NCI-H1048 (cell line): Measurements from ENCODE around the gene ISCU.

ENCODE experiments used
- DNase-seq: peaks from one replicate; lab custom pipeline; 2025; lab: John Stamatoyannopoulos, UW

Gene ISCU

DNA sequence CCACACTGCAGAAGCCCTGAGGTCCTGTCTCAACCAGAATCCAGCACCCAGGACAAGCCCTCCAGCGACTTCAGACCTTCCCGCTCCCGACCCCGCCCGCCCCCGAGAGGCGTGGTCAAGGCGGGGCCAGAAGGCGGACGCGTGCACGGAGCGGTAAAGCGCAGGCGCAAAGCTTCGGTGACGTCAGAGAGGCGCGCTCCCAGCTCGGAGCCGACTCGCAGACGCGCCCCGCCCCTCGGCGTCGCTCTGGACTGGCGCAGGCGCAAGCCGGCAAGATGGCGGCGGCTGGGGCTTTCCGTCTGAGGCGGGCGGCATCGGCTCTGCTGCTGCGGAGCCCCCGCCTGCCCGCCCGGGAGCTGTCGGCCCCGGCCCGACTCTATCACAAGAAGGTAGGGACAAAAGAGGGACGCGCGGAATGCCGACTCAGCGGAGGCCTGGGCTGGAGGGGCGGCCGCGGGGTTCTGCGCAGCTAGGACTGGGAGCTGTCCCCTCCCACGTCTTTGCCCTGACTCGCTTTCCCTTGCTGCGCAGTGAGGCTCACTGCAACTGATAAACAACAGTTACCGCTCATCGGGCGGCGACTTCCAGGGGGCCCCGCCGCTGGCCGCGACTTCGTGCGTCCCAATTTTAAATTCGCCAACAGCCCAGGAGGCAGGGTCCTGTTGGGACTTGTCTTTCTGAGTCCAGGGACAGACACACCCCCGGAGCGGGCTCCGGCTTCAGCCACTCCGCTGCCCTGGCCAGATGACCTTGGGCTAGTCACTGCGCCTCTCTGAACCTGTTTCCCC, at the start of gene ISCU:
Gene ISCU, plus strand, starts transcription at position 249 of the 788 bp plus-strand sequence. Its CDS starts 27 bp downstream, at position 276.
- DNase-seq = peak; percentile 90

DNA sequence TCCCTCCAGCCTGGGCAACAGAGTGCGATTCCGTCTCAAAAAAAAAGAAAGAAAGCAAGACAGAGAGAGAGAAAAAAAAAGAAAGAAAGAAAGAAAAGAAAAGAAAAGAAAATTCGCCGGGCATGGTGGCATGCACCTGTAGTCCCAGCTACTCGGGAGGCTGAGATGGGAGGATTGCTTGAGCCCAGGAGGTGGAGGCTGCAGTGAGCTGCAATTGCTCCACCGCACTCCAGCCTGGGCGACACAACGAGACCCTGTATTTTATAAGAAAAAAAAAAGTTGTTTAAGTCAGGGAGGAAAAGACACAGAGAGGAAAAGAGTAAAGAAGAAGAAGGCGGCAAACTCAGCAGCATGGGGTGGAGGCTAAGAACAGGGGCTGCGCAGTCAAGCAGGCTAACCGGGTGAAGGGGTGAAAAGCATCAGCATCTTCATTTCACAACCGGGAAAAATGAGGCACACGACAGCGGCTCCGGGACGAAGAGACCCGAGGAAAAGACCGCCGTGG, 47.9 kb upstream of the ISCU start:
- no peak for DNase-seq

DNA sequence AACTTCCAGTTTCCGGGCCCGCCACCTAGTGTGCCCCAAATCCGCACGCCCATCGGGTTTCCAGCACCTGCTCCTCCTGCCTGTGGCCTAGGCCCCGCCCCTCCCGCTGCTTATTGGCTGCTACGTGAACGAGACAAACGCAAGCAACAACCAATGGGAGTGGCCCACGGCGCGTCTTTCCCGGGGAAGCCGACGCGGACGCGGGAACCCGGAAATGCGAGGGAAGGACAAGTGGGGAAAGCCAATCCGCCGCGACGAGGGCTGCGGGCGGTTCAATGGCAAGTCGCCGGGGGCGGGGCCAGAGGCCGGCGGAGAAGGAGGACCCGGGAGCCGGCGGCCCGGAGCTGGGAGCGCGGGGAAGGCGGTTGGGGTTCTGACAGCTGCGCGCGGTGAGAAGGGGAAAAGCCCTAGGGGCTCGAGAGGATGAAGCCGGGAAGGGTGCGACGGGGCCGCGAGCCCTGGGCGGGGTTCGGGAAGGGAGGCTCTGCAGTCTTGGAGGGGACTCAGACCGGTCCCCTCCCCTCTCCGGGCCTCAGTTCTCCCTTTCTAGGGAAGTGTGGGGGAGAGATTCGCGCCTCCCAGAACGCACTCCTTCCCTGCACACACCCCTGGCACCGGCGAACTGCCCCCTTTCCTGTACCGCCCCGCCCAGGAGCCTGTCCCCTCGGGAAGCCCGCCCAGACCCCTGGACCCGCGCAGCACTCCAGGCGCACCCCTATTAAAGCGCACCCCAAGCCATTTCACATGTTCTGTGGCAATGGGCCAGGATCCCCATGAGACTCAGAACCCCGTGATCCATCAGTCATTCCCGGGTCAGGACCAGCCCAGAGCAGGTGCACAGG, 47.2 kb upstream of the ISCU start, which contains the start of gene FICD:
Gene FICD, plus strand, starts transcription at position 305 of the 842 bp plus-strand sequence. CDS start 1,696 bp downstream, outside the sequence.
- DNase-seq = peak; percentile 97

DNA sequence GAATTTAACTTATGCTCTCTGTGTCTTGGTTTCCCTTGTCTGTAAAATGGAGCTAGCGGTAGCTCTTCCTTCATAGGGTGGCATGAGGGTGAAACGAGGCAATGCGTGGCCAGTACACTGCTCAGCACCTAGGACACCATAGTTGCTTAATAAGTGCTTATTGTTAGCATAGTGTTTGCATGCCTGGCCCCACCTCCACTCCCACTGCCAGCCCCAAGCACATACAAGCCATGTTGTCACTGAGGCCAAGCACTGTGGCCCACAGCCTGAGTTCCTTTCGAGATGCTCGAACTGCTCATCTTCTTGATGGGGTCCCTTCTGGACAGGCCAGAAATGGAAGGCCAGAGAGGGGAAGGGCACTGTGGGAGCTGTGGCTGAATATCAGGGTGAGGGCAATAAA, 46.5 kb upstream of the ISCU start:
- DNase-seq = no peak

DNA sequence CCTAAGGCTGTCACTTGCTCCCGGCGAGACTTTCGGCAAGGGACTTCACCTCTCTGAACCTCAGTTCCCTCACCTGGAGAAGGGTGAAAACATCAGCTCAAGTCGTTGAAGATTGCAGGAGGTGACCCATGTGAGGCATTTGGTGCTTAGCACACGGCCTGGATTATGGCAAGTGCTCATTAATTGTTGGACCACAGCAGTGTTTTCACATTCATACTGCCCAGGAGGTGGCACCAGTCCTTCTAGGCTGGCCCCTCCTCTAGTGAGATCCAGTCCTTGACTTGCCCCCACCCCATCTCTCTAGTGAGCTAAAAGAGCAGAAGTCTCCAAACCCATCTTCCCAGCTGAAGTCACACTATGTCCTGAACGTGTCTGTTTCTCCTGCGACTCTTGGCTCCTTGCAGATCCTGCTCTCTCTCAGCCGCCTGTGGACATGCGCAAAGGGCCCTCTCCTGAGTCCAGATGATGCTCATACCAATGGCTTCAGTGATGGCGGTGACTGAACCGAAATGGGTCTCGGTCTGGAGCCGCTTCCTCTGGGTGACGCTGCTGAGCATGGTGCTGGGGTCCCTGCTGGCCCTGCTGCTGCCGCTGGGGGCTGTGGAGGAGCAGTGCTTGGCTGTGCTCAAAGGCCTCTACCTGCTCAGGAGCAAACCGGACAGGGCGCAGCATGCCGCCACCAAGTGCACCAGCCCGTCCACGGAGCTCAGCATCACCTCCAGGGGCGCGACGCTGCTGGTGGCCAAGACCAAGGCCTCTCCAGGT, 45.7 kb upstream of the ISCU start:
- no peak for DNase-seq

DNA sequence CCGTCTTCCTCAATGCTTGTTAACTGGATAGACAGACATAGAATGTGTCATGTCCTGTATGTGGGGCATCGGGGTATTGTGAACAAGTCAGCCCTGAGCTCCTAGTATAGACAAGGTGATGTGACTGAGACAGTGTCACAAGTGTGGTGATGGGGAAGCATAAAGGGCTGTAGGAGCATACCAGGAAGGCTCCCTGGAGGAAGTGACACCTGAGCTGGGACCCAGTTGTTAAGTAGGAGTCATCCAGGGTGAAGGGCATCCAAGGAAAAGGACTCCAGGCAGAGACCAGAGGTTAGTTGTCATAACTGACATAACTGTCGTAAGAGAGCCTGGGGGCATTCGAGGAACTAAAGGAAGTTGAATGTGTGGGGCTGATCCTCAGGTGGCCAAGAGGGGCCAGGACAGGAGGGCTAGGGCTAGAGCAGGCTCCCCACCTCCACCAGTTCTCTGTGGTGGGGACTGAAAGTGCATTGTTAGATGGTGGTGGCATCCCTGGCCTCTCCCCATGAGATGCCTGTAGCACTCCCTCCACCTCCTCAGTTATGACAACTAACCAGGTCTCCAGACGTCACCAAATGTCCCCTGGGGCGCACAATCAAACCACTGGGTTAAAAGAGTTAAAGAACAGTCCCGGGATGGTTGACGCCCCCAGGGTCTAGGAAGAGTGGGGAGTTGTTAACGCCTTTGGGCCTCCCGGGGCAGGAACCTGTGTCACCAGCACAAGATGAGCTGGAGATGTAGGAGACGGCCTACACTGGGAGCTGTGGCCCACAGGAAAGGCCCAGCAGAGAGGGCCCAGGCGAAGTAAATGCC, 44.9 kb upstream of the ISCU start:
- DNase-seq = no peak

DNA sequence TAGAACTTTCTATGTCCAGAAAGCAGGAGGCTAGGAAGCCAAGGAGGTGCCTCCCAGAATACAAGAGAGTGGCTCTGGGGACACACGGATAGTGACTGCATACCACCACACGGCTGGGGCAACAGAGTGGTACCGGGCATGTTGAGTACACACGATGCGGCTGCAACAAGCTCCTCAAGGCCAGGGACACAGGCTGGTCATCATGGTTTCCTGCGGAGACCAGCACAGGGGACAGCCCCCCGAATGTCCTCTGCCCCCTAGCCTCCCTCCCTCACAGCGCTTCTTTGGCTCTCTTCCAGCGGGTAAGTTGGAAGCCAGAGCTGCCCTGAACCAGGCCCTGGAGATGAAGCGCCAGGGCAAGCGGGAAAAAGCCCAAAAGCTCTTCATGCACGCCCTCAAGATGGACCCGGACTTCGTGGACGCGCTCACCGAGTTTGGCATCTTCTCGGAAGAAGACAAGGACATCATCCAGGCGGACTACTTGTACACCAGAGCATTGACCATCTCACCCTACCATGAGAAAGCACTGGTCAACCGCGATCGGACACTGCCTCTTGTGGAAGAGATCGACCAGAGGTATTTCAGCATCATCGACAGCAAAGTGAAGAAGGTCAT, 44.2 kb upstream of the ISCU start:
- no peak for DNase-seq

DNA sequence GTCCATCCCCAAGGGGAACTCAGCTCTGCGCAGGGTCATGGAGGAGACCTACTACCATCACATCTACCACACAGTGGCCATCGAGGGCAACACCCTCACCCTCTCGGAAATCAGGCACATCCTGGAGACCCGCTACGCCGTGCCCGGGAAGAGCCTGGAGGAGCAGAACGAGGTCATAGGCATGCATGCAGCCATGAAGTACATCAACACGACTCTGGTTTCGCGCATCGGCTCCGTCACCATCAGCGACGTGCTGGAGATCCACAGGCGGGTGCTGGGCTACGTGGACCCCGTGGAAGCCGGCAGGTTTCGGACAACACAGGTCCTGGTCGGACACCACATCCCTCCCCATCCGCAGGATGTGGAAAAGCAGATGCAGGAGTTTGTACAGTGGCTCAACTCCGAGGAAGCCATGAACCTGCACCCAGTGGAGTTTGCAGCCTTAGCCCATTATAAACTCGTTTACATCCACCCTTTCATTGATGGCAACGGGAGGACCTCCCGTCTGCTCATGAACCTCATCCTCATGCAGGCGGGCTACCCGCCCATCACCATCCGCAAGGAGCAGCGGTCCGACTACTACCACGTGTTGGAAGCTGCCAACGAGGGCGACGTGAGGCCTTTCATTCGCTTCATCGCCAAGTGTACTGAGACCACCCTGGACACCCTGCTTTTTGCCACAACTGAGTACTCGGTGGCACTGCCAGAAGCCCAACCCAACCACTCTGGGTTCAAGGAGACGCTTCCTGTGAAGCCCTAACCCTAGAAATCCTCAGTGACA, 43.5 kb upstream of the ISCU start:
- DNase-seq = no peak

DNA sequence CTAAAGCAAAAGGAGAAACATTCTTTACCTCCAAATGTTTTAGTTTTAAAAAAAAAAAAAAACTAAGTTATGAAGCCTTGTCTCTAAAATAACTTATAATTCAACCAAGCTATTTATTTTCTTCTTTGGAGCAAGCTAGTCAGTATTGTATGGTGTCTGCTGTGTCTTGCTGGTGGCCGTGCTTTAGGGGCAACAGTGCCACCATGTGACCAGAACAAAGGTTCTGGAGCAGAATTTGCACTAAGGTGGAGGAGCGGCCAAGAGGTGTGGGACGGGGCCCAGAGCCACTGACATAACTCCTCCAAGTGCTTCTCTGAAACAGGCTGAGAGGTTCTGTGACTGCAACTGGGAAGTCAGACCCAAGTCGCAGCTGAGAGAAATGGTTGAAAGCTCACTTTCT, 42.8 kb upstream of the ISCU start:
- DNase-seq = no peak

DNA sequence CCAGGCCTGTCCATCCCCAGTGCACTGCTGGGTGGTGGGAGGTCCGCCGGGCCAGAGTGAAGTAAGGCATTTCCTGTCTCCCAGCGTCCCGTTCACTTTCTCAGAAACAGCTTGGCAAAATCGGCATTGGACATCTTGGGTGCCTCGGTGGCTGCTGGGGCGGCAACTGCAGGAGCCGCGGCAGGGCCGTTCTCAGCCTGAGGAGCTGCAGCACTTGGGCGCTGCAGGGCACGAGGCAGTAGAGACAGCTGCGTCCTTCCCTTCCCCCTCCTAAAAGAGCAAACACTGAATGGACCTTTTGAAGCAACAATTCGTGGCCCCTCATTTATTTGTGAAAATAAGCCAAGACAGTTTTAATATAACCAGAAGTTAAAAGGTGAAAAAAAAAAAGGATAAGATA, 39.0 kb upstream of the ISCU start:
- DNase-seq = no peak

DNA sequence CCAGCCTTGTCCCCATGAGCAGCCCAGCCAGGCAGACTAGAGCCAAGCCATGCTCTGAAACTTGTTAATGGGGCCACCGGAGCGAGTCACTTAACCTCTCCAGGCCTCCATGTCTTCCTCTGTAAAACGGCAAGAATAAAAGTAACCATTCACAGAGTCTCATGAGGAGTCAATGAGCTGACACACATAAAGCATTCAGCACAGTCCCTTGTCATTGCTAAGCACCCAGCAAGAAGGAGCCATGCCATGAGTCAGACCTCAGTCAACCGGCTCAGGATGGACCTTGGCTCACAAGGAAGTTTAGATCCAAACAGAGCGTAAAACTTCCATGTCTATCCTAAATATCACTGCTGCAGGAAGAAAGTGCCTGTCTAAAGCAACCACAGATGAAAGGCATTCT, 36.7 kb upstream of the ISCU start:
- DNase-seq = no peak

DNA sequence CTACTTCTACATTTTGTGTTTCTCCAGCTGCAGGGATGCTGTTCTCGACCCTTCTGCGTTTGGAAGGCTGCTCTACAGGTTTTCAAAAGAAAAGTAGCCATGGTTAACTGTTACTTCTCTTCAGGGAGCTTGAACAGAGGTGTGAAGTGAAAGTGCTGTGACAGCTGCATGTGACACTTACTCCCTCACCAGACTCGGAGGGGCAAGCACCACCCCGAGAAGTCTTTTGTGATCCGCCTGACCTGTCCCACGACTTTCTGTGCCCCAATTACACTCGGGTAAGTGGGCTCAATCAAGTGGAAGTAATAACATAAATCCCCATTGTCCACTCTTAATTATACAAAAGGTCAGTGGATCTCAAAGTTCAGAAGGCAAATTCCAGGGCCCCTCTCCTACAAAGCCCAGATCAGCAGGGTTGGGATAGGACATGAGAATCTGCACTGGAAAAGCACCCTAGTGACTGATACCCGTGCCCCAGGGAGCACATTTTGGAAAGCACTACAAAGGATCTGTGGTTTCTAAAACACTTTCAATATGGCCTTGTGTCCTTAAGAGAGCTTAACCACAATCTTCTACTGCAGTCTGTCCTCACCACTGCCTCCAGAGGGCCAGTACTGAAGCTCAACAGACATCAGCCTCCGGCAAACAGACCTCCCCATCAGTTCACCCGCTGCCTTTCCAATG, 35.8 kb upstream of the ISCU start:
- DNase-seq = no peak

DNA sequence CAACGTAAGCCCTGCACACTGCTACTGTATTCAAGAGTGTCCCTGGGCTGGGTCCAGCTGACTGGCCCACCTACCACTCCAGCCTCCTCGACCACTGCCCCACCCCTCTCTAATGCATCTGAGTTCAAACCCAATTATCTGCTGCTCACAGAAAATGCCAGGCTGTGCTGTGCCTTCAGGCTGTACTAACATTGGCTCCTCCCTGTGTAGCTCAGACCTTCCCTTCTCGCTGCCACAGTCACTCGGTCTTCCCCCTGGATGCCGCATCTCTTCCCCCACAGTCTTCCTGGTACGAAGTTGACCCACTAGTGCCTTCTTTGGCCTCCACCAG, 35.3 kb upstream of the ISCU start:
- no peak for DNase-seq

DNA sequence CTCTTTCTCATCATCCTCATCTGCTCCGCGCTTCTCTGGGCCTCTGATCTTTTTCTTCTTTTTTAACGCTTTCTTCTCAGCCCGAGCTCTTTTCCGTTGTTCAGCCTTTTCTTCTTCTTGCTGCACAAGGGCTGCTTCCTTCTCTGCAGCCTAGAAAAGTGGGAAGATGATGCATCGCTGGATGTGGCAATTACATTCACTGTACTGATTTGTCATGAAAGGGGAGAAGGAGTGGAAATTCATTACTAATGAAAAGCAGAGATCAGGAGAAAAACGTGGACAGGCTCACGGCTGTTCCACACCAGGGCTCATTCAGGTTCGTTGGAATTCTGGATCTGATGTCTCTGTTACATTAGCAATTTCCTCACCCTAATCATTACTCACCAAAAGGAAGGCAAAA, 32.2 kb upstream of the ISCU start:
- DNase-seq = no peak

DNA sequence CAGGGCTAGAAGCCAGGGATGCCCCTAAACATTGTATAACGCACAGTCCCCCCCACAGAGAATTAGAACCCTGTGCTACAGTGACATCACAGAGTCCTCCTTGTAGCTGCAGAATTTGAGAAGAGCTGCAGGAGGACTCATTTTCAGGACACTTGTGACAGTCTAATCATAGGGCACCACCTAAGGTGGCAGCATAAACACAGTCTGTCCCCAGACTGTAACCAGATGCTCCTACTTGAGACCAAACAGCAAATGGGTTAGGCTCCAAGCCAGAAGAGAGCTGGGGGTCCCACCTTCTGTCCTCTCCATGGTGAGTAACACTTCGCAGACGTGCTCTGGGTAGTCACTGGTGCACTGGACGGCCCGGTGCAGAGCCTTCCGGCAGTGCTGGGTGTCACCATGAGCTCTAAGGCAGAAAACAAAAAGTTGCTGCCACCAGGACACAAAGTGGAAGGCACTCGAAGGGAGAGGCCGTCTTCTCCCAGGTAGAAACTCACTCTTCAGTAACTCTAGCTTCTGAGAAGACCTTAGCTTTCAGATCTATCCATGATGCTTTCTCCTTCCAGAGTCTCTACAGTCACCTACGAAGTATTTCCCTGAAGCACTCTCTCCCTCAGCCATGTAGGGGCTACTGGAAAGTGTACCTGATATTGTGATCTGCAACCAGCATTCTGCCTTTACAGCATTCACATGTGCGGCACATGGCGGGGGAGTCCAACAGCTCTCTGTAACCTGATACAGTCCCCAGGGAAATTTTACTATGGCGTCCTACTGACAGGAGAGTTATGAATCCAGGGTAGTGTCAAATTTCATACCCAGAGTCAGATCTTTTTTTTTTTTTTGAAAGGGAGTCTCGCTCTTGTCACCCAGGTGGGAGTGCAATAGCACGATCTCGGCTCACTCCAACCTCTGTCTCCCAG, 30.2 kb upstream of the ISCU start:
- no peak for DNase-seq

DNA sequence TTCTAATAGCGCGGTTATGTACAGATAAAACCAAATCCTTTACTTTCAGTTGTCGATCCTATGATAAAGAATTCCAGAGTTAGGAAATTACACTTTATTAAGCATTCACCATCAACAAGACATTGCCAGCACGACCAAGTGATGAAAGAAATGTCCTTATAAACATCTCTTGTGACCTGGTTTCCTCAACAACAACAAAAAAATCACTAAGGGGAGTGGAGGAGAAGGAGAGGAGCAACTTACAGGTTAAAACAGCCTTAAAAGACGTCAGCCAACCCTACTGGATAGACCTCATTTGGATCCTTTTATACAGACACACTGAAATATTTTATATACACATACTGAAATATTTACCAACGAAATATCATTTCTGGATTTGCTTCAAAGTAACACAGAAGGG, 24.2 kb upstream of the ISCU start:
- DNase-seq = no peak

DNA sequence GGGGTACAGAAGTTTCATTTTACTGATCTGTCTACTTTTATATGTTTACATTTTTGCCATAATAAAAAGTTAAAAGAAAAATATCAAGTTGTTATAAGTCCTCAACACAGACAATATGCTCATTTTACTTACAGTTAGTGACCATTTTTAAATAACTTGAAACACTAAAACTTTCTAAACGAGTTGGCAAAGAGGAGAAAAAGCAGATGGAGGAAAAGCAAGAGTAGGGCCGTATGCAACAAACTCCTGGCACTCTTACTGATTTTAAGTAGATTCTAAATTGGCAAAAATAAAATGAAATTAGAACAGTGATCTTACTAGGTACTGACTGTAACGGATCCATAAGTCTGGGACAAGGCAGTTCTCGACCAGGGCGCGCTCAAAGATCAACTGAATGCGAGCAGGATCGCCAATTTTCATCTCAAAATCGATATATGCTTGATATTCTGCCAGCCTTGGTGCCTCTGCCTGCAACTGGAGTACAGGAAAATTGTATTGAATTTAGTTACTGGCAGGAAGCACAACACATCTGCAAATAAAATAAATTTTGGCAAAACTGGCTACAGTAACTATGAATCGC, 23.7 kb upstream of the ISCU start:
- DNase-seq = no peak

DNA sequence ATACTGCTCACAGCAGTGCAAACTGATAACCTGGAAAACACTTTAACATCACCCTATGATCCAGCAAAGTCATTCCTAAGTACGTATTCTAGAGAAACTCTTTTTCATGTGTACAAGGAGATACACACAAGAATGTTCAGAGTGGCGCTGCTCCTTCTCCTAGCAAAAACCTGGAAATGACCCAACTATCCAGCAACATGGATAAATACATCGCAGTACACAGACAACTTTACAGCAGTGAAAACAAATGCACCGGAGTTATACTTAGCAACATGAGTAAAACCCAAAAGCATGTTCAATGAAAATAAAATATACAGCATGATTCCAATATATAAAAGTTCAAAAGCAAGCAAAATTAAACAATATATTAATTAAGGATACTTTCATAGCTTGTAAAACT, 20.1 kb upstream of the ISCU start:
- DNase-seq = no peak
